Measurements from ENCODE around the gene HCRTR1.

Gene HCRTR1

GRCh38 chr1:31660871-31661455 is 43.5 kb downstream of the HCRTR1 start:
- DNase-seq (ENCODE audit: low read depth) = no peak
- H3K4me3 ChIP-seq (ENCODE audit: low read length) = no peak overlapping the region
- TF ChIP-seq CTCF (conservative IDR thresholded peaks at IDR 0.05; ENCODE audit: low read depth, low read length) = no peak

DNA sequence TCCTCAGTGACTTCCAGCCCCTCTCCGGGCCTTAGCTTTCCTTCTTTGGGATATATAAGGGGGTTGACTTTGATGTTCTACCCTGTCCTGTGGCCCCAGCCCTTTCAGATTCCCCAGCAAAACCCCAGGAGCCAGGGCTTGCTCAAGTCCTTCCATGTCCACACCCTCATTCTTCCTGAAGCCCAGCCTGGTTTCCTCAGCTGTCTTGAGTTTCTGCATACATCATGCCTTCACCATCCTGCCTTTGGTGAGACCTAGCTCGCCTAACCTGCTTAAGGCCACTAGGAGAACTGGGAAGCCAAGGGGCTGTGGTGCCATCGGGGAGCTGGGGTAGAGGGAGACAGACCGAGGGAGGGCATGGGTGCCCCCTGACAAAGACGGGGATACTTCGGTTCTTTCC is 44.4 kb downstream of the HCRTR1 start:
- no peak overlapping the region for H3K4me3 ChIP-seq (ENCODE audit: low read length)

DNA sequence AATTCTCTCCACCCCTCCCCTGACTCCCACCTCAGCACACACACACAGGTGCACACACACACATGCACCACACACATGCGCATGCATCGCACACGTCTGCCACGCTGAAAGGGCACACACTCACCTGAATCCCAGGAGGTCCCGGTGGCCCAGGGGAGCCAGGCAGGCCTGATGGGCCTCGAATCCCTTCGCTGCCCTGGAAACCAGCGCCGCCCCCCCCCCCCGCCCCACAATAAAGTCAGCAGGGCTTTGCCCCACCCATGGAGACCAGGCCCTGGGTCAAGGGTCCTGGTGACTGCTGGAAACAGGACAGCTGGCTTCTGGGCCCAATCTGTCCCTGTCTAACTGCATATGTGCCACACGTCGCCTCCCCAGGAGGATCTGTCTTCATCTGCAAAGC is 45.0 kb downstream of the HCRTR1 start:
- TF ChIP-seq CTCF (conservative IDR thresholded peaks at IDR 0.05; ENCODE audit: low read depth, low read length) = no peak
- H3K4me3 ChIP-seq (ENCODE audit: low read length) = no peak overlapping the region
- DNase-seq (ENCODE audit: low read depth) = no peak

More for the DNA sequence above, 44.4 kb downstream of the HCRTR1 start:
- TF ChIP-seq CTCF (conservative IDR thresholded peaks at IDR 0.05; ENCODE audit: low read depth, low read length) = no peak
- DNase-seq (ENCODE audit: low read depth) = no peak

DNA sequence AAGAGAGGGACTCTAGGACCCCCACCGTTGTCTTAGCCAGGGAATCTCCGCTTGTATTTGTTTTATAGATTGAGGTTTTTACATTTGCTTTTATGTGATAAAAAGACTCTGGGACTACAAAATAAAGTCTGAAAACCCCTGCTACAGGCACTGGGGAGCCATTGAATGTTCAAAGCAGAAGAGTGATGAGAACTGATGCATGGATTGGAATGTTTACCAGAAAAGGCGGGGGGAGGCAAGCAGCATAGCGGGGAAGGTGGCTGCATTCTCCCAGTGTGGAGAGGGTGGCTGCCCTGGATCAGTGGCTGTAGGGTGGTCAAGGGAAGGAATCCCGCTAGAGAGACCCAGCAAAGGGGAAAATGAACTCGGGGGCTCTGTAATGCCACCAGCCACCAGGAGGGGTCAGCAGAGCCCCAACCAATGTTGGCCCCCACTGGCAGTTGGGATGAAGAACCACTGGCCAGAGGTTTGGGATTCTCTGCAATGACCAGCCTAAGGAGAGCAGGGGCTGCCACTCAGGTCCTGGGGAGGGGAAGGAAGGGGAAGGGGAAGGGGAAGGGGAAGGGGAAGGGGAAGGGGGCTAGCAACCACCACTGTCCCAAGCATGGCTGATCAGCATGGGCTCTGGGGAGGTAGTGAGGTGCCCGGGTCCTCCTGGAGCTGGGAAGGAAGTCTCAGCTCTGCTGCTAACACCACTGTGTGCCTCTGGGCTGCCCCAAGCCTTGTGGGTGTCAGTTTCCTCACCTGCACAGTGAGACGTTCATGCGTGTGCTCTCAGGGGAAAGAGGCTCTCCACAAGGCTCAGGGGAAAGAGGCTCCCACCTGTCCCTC is 46.3 kb downstream of the HCRTR1 start:
- peak; percentile 95 for TF ChIP-seq CTCF (conservative IDR thresholded peaks at IDR 0.05; ENCODE audit: low read depth, low read length)
- H3K4me3 ChIP-seq (ENCODE audit: low read length) = no peak overlapping the region
- DNase-seq (ENCODE audit: low read depth) = no peak

GRCh38 chr1:31664528-31664927 is 47.0 kb downstream of the HCRTR1 start:
- no peak for TF ChIP-seq CTCF (conservative IDR thresholded peaks at IDR 0.05; ENCODE audit: low read depth, low read length)
- DNase-seq (ENCODE audit: low read depth) = no peak
- no peak overlapping the region for H3K4me3 ChIP-seq (ENCODE audit: low read length)

- no peak for TF ChIP-seq CTCF (conservative IDR thresholded peaks at IDR 0.05; ENCODE audit: low read depth, low read length)
- H3K4me3 ChIP-seq (ENCODE audit: low read length) = no peak overlapping the region
- no peak for DNase-seq (ENCODE audit: low read depth)
Measured at GRCh38 chr1:31665234-31665878, 47.9 kb downstream of the HCRTR1 start.
